Measurements from ENCODE around the gene RALGAPA2. TPM values are rescaled to one million over a fixed set of nuclear protein-coding genes. Genes with fewer than 3 reads are reported as not detected.

Gene RALGAPA2
- polyA plus RNA-seq, 1 donor from 2014 or later, result 21.8 TPM

DNA sequence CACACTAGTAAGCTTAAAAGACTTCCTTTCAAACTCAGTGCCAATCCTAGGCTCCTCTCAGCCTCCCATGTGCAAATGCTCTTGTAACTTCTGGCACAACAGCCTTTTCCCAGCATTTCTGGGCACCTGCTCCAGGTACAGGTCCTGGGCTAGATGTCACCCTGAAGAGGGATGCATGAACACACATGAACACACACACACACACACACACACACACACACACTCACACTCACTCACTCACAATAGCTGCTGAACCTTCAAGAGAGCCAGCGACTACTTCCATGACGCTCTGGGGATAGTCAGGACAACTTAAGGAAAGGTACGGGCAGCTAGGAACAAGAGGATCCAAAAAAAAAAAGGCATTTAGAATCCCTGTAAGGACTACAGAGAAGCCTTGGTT, 221.8 kb downstream of the RALGAPA2 start:
- TF ChIP-seq TAF1 (IDR thresholded peaks at IDR 0.05; ENCODE audit: low read depth) (no peak), EP300 (conservative IDR thresholded peaks at IDR 0.05; ENCODE audit: poor library complexity, severe bottlenecking) (no peak), SMC3 (conservative IDR thresholded peaks at IDR 0.05; ENCODE audit: poor library complexity) (no peak), MXI1 (conservative IDR thresholded peaks at IDR 0.05; ENCODE audit: poor library complexity, severe bottlenecking) (no peak), RAD21 (conservative IDR thresholded peaks at IDR 0.05) (no peak), EZH2 (IDR thresholded peaks at IDR 0.05; ENCODE audit: borderline replicate concordance, insufficient read depth, low read length, poor library complexity, severe bottlenecking) (no peak)
- no peaks in the 10 kb centered on the region for H3K27me3 ChIP-seq (ENCODE audit: insufficient read depth, low read depth, low read length)
- H3K36me3 ChIP-seq (ENCODE audit: insufficient read depth, low read length), result no peaks in the 10 kb centered on the region
- H3F3A ChIP-seq (ENCODE audit: insufficient read depth, low read length, poor library complexity, severe bottlenecking), result no peaks in the 10 kb centered on the region
- H2AFZ ChIP-seq (ENCODE audit: low read depth, low read length), result no peak overlapping the region
- H3K4me2 ChIP-seq (ENCODE audit: low read length), result no peak overlapping the region
- H3K4me3 ChIP-seq (ENCODE audit: low read length), result no peak overlapping the region
- H3K27ac ChIP-seq (ENCODE audit: low read length), result no peak overlapping the region
- no peaks in the 10 kb centered on the region for H3K79me2 ChIP-seq (replicated peaks; ENCODE audit: insufficient read depth, low read length)
- H3K9me2 ChIP-seq (ENCODE audit: insufficient read depth, low read length), result no peaks in the 10 kb centered on the region
- no peaks in the 10 kb centered on the region for H4K20me1 ChIP-seq (ENCODE audit: insufficient read depth)
- no peak overlapping the region for H3K9ac ChIP-seq (ENCODE audit: low read length)
- H3K9me3 ChIP-seq (ENCODE audit: low read length), result no peaks in the 10 kb centered on the region

GRCh38 chr20:20489648-20490341, 222.6 kb downstream of the RALGAPA2 start:
- no peaks in the 10 kb centered on the region for H3F3A ChIP-seq (ENCODE audit: insufficient read depth, low read length, poor library complexity, severe bottlenecking)
- no peak overlapping the region for H2AFZ ChIP-seq (ENCODE audit: low read depth, low read length)
- H3K9me2 ChIP-seq (ENCODE audit: insufficient read depth, low read length), result no peaks in the 10 kb centered on the region
- H3K79me2 ChIP-seq (replicated peaks; ENCODE audit: insufficient read depth, low read length), result no peaks in the 10 kb centered on the region
- H3K36me3 ChIP-seq (ENCODE audit: insufficient read depth, low read length), result no peaks in the 10 kb centered on the region
- no peaks in the 10 kb centered on the region for H3K9me3 ChIP-seq (ENCODE audit: low read length)
- no peak overlapping the region for H3K4me2 ChIP-seq (ENCODE audit: low read length)
- H3K27me3 ChIP-seq (ENCODE audit: insufficient read depth, low read depth, low read length), result no peaks in the 10 kb centered on the region
- no peak for TF ChIP-seq REST (IDR thresholded peaks at IDR 0.05; ENCODE audit: borderline replicate concordance)
- TF ChIP-seq EZH2 (IDR thresholded peaks at IDR 0.05; ENCODE audit: borderline replicate concordance, insufficient read depth, low read length, poor library complexity, severe bottlenecking), result no peak
- TF ChIP-seq, protein P1, sequence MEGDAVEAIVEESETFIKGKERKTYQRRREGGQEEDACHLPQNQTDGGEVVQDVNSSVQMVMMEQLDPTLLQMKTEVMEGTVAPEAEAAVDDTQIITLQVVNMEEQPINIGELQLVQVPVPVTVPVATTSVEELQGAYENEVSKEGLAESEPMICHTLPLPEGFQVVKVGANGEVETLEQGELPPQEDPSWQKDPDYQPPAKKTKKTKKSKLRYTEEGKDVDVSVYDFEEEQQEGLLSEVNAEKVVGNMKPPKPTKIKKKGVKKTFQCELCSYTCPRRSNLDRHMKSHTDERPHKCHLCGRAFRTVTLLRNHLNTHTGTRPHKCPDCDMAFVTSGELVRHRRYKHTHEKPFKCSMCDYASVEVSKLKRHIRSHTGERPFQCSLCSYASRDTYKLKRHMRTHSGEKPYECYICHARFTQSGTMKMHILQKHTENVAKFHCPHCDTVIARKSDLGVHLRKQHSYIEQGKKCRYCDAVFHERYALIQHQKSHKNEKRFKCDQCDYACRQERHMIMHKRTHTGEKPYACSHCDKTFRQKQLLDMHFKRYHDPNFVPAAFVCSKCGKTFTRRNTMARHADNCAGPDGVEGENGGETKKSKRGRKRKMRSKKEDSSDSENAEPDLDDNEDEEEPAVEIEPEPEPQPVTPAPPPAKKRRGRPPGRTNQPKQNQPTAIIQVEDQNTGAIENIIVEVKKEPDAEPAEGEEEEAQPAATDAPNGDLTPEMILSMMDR (IDR thresholded peaks at IDR 0.05; ENCODE audit: poor library complexity, severe bottlenecking), result no peak
- TF ChIP-seq EP300 (conservative IDR thresholded peaks at IDR 0.05; ENCODE audit: poor library complexity, severe bottlenecking), result no peak
- no peak for TF ChIP-seq TAF1 (IDR thresholded peaks at IDR 0.05; ENCODE audit: low read depth)
- no peak for TF ChIP-seq RAD21 (conservative IDR thresholded peaks at IDR 0.05)
- TF ChIP-seq MXI1 (conservative IDR thresholded peaks at IDR 0.05; ENCODE audit: poor library complexity, severe bottlenecking), result no peak
- TF ChIP-seq POLR2AphosphoS5 (IDR thresholded peaks at IDR 0.05), result no peak
- no peak for TF ChIP-seq SMC3 (conservative IDR thresholded peaks at IDR 0.05; ENCODE audit: poor library complexity)
- no peak overlapping the region for H3K9ac ChIP-seq (ENCODE audit: low read length)
- H3K27ac ChIP-seq (ENCODE audit: low read length), result no peak overlapping the region
- H4K20me1 ChIP-seq (ENCODE audit: insufficient read depth), result no peaks in the 10 kb centered on the region
- H3K4me3 ChIP-seq (ENCODE audit: low read length), result no peak overlapping the region

Measured in neural cell (in vitro differentiated cells).